Measurements from ENCODE around the gene TEN1. TPM values are rescaled to one million over a fixed set of nuclear protein-coding genes. Genes with fewer than 3 reads are reported as not detected.

The TEN1 gene
- total RNA-seq, 2 experiments from 2014 or later, result 9.8 to 13.6 TPM

GRCh38 chr17:75976175-75976848 is 2.7 kb upstream of the TEN1 start:
- POLR2A ChIA-PET, result interaction anchor here (0.5 kb wide), 1 partner anchor 89 kb away, joined by 3 read pairs; no protein-coding TSS in a partner anchor
- peaks cover 29% of the 10 kb centered on the region for H3K4me1 Mint-ChIP-seq
- CTCF ChIA-PET, result interaction anchor here (0.6 kb wide), 1 partner anchor 222 kb away, joined by 4 read pairs; no protein-coding TSS in a partner anchor
- peak overlapping the region; percentile 21 for H3K4me3 Mint-ChIP-seq
- ATAC-seq (no peak), DNase-seq (no peak)
- peak overlapping the region; percentile 10 for H3K27ac Mint-ChIP-seq
- H3K9me3 Mint-ChIP-seq (ENCODE audit: low read depth), result no peaks in the 10 kb centered on the region
- intact Hi-C loops (cut with DNase I, micrococcal nuclease), result loop anchor here in 1 of 2 experiments (5.0 kb wide), 1 partner anchor 761 kb away; the partner anchor contains the start of genes MFSD11 and SRSF2
- no peaks in the 10 kb centered on the region for H3K27me3 Mint-ChIP-seq
- H3K36me3 Mint-ChIP-seq (ENCODE audit: low read depth), result peaks cover 12% of the 10 kb centered on the region

GRCh38 chr17:75979705-75980187 is 706 bp downstream of the TEN1 start:
- Mint-ChIP-seq H3K36me3 (ENCODE audit: low read depth) (peaks cover 9% of the 10 kb centered on the region), H3K9me3 (ENCODE audit: low read depth) (no peaks in the 10 kb centered on the region), H3K4me1 (peaks cover 30% of the 10 kb centered on the region), H3K4me3 (peak overlapping the region; percentile 89), H3K27ac (peak overlapping the region; percentile 94), H3K27me3 (no peaks in the 10 kb centered on the region)
- peak; percentile 35 for ATAC-seq
- DNase-seq, result no peak
- ChIA-PET CTCF (interaction anchor here (0.7 to 1.3 kb wide), 3 partner anchors 19 to 136 kb away, joined by 3 to 4 read pairs (median 4); no protein-coding TSS in a partner anchor), POLR2A (interaction anchor here (0.6 to 1.0 kb wide), 3 partner anchors 8 to 197 kb away, joined by 3 to 4 read pairs (median 3); no protein-coding TSS in a partner anchor)
- intact Hi-C loops (cut with DNase I, micrococcal nuclease), result loop anchor here (1.0 to 5.0 kb wide), 17 partner anchors 26 to 758 kb away; partner anchors contain the start of genes FBF1 (in 2 of the 2), EXOC7 (in 1 of the 2), MFSD11 (in 1 of the 2) and RECQL5 (in 1 of the 2)

- ChIA-PET CTCF (interaction anchor here (0.7 to 1.3 kb wide), 6 partner anchors 19 to 331 kb away, joined by 3 to 6 read pairs (median 4); no protein-coding TSS in a partner anchor), POLR2A (interaction anchor here (0.6 to 1.0 kb wide), 6 partner anchors 9 to 197 kb away, joined by 3 to 7 read pairs (median 4); no protein-coding TSS in a partner anchor)
Measured at GRCh38 chr17:75980188-75981018, 1.4 kb downstream of the TEN1 start.

GRCh38 chr17:75981019-75981615 is 2.1 kb downstream of the TEN1 start:
- Mint-ChIP-seq H3K9me3 (ENCODE audit: low read depth) (no peaks in the 10 kb centered on the region), H3K27ac (peak overlapping the region; percentile 94), H3K27me3 (no peaks in the 10 kb centered on the region), H3K4me1 (peaks cover 26% of the 10 kb centered on the region), H3K4me3 (peak overlapping the region; percentile 89), H3K36me3 (ENCODE audit: low read depth) (peaks cover 7% of the 10 kb centered on the region)
- POLR2A ChIA-PET, result interaction anchor here (0.6 to 0.7 kb wide), 3 partner anchors 16 to 135 kb away, joined by 4 to 7 read pairs (median 6); no protein-coding TSS in a partner anchor
- CTCF ChIA-PET, result interaction anchor here (0.6 to 1.3 kb wide), 6 partner anchors 18 to 330 kb away, joined by 3 to 6 read pairs (median 4); no protein-coding TSS in a partner anchor
- intact Hi-C loops (cut with DNase I, micrococcal nuclease), result no loop called here
- ATAC-seq, result no peak
- no peak for DNase-seq

More at GRCh38 chr17:75980188-75981018, 1.4 kb downstream of the TEN1 start:
- H3K4me1 Mint-ChIP-seq, result peaks cover 30% of the 10 kb centered on the region
- no peaks in the 10 kb centered on the region for H3K9me3 Mint-ChIP-seq (ENCODE audit: low read depth)
- ATAC-seq (no peak), DNase-seq (no peak)
- peaks cover 7% of the 10 kb centered on the region for H3K36me3 Mint-ChIP-seq (ENCODE audit: low read depth)
- peak overlapping the region; percentile 89 for H3K4me3 Mint-ChIP-seq
- intact Hi-C loops (cut with DNase I, micrococcal nuclease), result no loop called here
- peak overlapping the region; percentile 94 for H3K27ac Mint-ChIP-seq
- no peaks in the 10 kb centered on the region for H3K27me3 Mint-ChIP-seq

- no peak for DNase-seq
- Mint-ChIP-seq H3K9me3 (ENCODE audit: low read depth) (no peaks in the 10 kb centered on the region), H3K4me3 (no peak overlapping the region), H3K27me3 (no peaks in the 10 kb centered on the region), H3K36me3 (ENCODE audit: low read depth) (no peaks in the 10 kb centered on the region), H3K27ac (peak overlapping the region; percentile 59), H3K4me1 (peaks cover 10% of the 10 kb centered on the region)
- intact Hi-C loops (cut with DNase I, micrococcal nuclease), result no loop called here
- CTCF ChIA-PET, result interaction anchor here (1.1 kb wide), 1 partner anchor 31 kb away, joined by 3 read pairs; no protein-coding TSS in a partner anchor
- no peak for ATAC-seq
- POLR2A ChIA-PET, result no interaction called here
Measured at GRCh38 chr17:75983501-75984181, 4.6 kb downstream of the TEN1 start.

GRCh38 chr17:75985986-75986385 is 6.9 kb downstream of the TEN1 start:
- Mint-ChIP-seq H3K9me3 (ENCODE audit: low read depth) (no peaks in the 10 kb centered on the region), H3K27me3 (no peaks in the 10 kb centered on the region), H3K4me1 (peaks cover 3% of the 10 kb centered on the region)

GRCh38 chr17:75987041-75987440 is 8.0 kb downstream of the TEN1 start:
- ChIA-PET POLR2A (no interaction called here), CTCF (no interaction called here)
- DNase-seq (no peak), ATAC-seq (no peak)
- Mint-ChIP-seq H3K27ac (no peak overlapping the region), H3K36me3 (ENCODE audit: low read depth) (no peaks in the 10 kb centered on the region), H3K4me1 (peaks cover 3% of the 10 kb centered on the region), H3K9me3 (ENCODE audit: low read depth) (no peaks in the 10 kb centered on the region), H3K4me3 (no peak overlapping the region), H3K27me3 (no peaks in the 10 kb centered on the region)
- intact Hi-C loops (cut with DNase I, micrococcal nuclease), result no loop called here

More at GRCh38 chr17:75985986-75986385, 6.9 kb downstream of the TEN1 start:
- ATAC-seq (no peak), DNase-seq (no peak)
- no peak overlapping the region for H3K27ac Mint-ChIP-seq
- no peaks in the 10 kb centered on the region for H3K36me3 Mint-ChIP-seq (ENCODE audit: low read depth)
- CTCF ChIA-PET, result no interaction called here
- intact Hi-C loops (cut with DNase I, micrococcal nuclease), result no loop called here
- POLR2A ChIA-PET, result no interaction called here
- H3K4me3 Mint-ChIP-seq, result no peak overlapping the region

- Mint-ChIP-seq H3K4me1 (peaks cover under 1% of the 10 kb centered on the region), H3K27ac (no peak overlapping the region), H3K9me3 (ENCODE audit: low read depth) (no peaks in the 10 kb centered on the region), H3K4me3 (no peak overlapping the region), H3K36me3 (ENCODE audit: low read depth) (no peaks in the 10 kb centered on the region), H3K27me3 (no peaks in the 10 kb centered on the region)
- DNase-seq (no peak), ATAC-seq (no peak)
- ChIA-PET POLR2A (no interaction called here), CTCF (interaction anchor here (0.9 to 2.2 kb wide), 2 partner anchors 9 to 11 kb away, joined by 3 to 5 read pairs; no protein-coding TSS in a partner anchor)
- intact Hi-C loops (cut with DNase I, micrococcal nuclease), result no loop called here
Measured at GRCh38 chr17:75991396-75991795, 12.4 kb downstream of the TEN1 start.

- H3K4me3 Mint-ChIP-seq, result no peak overlapping the region
- DNase-seq, result no peak
- POLR2A ChIA-PET, result no interaction called here
- ATAC-seq, result no peak
- H3K4me1 Mint-ChIP-seq, result peaks cover 14% of the 10 kb centered on the region
- intact Hi-C loops (cut with DNase I, micrococcal nuclease), result no loop called here
- no peaks in the 10 kb centered on the region for H3K36me3 Mint-ChIP-seq (ENCODE audit: low read depth)
- CTCF ChIA-PET, result interaction anchor here (2.8 to 11.1 kb wide), 2 partner anchors 11 to 18 kb away, joined by 10 to 139 read pairs; no protein-coding TSS in a partner anchor
- H3K27me3 Mint-ChIP-seq, result no peaks in the 10 kb centered on the region
- H3K27ac Mint-ChIP-seq, result no peak overlapping the region
- no peaks in the 10 kb centered on the region for H3K9me3 Mint-ChIP-seq (ENCODE audit: low read depth)
Measured at GRCh38 chr17:75994802-75995370, 15.8 kb downstream of the TEN1 start.

- Mint-ChIP-seq H3K9me3 (ENCODE audit: low read depth) (no peaks in the 10 kb centered on the region), H3K27ac (no peak overlapping the region), H3K36me3 (ENCODE audit: low read depth) (no peaks in the 10 kb centered on the region), H3K4me3 (no peak overlapping the region), H3K27me3 (no peaks in the 10 kb centered on the region), H3K4me1 (peaks cover 14% of the 10 kb centered on the region)
- CTCF ChIA-PET, result interaction anchor here (2.8 to 11.1 kb wide), 2 partner anchors 10 to 17 kb away, joined by 10 to 139 read pairs; no protein-coding TSS in a partner anchor
- POLR2A ChIA-PET, result no interaction called here
- ATAC-seq, result no peak
- DNase-seq, result no peak
- intact Hi-C loops (cut with DNase I, micrococcal nuclease), result no loop called here
Measured at GRCh38 chr17:75995385-75995925, 16.4 kb downstream of the TEN1 start.
